GM12801 (cell line): ENCODE results near the gene TM4SF4.

ENCODE experiments used
- TF ChIP-seq, protein P1 (sequence below): IDR thresholded peaks from one replicate; pipeline ENCODE4 v1.5.1; 2011; ENCODE audit warnings: control low read depth; ENCODE audit not compliant: insufficient read length; ENCODE audit errors: extremely low read depth

Gene TM4SF4

DNA sequence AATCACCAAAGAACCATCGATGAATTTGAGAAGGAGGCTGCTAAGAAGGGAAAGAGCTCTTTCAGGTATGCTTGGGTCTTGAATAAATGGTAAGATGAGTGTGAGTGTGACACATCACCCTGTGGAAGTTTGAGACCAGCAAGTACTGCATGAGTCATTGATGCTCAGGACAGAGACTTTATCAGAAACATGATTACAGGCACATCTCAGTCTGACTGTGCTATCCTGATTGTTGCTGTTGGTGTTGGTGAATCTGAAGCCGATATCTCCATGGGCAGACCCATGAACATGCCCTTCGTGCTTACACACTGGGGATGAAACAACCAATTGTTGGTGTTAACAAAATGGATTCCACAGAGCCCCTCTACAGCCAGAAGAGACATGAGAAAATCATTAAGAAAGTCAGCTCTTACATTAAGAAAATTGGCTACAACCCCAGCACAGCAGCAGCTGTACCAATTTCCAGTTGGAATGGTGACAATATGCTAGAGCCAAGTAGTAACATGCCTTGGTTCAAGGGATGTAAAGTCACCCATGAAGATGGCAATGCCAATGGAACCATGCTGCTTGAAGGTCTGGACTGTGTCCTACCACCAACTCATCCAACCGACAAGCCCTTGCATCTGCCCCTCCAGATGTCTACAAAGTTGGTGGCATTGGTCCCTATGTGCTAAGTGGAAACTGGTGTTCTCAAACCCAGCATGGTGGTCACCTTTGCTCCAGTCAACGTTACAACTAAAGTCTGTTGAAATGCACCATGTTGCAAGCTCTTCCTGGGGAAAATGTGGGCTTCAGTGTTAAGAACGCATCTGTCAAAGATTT is 20.5 kb downstream of the TM4SF4 start:
- TF ChIP-seq, protein P1, sequence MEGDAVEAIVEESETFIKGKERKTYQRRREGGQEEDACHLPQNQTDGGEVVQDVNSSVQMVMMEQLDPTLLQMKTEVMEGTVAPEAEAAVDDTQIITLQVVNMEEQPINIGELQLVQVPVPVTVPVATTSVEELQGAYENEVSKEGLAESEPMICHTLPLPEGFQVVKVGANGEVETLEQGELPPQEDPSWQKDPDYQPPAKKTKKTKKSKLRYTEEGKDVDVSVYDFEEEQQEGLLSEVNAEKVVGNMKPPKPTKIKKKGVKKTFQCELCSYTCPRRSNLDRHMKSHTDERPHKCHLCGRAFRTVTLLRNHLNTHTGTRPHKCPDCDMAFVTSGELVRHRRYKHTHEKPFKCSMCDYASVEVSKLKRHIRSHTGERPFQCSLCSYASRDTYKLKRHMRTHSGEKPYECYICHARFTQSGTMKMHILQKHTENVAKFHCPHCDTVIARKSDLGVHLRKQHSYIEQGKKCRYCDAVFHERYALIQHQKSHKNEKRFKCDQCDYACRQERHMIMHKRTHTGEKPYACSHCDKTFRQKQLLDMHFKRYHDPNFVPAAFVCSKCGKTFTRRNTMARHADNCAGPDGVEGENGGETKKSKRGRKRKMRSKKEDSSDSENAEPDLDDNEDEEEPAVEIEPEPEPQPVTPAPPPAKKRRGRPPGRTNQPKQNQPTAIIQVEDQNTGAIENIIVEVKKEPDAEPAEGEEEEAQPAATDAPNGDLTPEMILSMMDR: no peak

DNA sequence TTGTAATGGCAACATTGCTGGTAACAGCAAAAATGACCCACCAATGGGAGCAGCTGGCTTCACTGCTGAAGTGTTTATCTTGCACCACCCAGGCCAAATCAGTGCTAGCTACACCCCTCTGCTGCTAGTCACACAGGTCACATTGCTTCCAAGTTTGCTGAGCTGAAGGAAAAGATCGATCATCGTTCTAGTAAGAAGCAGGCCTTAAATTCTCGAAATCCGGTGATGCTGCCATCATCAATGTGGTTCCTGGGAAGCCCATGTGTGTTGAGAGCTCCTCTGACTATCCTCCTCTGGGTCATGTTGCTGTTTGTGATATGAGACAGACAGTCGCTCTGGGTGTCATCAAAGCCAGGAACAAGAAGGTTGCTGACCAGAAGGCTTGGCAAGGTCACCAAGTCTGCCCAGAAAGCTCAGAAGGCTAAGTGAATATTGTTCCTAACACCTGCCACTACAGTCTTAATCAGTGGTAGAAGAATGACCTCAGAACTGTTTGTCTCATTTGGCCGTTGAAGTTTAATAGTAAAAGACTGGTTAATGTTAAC is 21.2 kb downstream of the TM4SF4 start:
- TF ChIP-seq, protein P1: no peak

DNA sequence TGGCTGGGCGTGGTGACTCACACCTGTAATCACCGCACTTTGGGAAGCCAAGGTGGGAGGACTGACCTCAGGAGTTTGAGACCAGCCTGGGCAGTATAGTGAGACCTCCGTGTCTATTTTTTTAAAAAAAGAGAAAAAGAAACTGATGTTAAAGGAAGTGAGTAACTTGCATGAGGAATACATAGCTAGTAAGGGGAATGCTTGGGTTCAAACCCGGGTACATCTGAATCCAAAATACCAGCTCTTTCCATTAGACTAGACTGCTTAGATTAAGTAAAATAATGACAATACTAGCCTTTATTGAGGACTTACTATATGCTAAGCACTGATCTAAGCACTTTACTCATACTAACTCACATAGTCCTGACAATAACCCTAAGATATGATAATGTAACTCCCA is 22.4 kb downstream of the TM4SF4 start:
- TF ChIP-seq, protein P1: no peak

DNA sequence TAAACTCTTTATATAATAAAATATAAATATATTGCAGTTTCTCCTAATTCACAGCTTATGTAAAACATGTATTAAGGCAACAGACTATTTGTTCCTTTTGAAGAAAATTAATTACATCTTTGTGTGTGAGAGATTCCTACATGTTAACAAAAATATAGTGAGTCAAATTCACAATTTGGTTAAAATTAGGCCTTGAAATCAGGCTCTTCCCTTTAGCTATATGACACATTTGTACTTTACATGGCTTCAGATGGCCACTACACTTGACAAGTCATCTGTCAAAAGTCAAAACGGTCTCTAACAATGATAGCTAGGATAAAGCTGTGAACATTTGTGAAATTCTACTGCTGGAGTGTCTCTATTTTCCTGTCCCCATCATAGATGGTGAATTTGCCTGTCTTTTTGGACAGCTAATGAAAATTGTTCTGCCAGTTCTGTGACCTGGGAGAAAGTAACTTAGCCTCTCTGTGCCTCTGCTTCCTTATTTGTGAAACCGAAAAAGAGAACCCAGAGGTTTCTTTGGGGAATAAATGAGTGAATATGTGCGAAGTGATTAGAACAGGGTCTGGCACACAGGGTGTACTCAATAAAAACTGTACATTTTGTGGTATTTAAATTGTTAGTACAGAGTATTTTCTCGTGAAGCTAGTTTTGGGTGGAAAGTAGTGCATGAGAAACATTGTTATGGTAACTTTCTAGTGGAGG is 23.6 kb downstream of the TM4SF4 start:
- TF ChIP-seq, protein P1: no peak

DNA sequence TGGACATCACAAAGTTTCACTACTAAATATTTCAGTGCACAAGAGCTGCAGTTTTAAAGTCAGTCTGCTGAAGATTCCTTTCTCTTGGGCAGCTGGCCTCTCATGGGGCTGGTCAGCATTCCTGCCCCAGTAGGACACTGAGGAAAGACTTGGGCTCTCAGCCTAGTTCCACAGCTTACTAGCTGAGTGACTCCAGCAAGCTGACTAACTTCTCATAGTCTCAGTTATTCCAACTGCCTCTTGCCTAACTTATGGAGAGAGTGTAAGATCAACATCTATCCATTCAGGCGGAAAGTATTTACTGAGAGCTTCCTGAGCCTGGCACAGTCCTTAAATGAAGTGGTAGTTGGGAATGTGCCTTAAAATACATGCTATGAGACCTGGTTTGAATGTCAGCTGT is 27.0 kb downstream of the TM4SF4 start:
- TF ChIP-seq, protein P1: no peak

DNA sequence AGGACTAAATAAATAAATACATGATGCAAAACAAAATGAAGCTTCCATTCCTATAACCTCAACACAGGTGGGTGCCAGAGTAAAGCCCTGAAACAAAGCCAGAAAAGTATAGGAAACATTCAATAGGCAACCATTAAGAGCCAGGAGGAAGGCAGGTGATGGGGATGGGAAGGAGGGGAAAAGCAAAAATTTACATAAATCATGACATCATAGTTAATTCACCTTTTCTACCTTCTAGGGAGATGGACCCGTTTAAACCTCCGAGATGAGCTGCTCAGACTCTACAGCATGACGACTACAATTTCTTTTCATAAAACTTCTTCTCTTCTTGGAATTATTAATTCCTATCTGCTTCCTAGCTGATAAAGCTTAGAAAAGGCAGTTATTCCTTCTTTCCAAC is 27.9 kb downstream of the TM4SF4 start:
- TF ChIP-seq, protein P1: no peak

DNA sequence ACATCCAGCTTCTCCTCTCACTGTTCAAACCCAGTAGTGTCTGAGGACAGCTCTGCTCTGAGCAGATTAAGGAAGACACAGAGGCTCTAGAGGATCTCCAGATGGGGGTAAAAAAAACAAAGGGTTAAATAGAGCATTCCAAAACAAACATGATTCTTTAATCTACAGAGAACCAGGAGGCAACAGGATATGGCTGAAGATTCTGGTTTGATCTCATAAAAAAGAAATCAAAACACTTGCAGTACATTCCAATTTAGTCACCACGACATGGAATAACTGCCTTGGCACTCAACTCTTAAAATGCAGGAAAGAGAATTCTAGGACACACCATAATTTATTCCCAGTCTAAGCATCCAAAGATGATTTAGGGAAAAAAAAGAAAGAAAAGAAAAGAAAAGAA is 32.0 kb downstream of the TM4SF4 start:
- TF ChIP-seq, protein P1: no peak
